22Rv1 (cell line): ENCODE measurements around the gene CACNA2D4.
"Not testable (repeated sequence)": the region's sequence is repeated elsewhere in the genome, so short reads cannot be mapped to it uniquely, and the experiment has no call there.

Experiments used
- H3K27ac ChIP-seq: fragments of 450-650 bp; 2 replicates; pipeline ENCODE4 v1.5.1; 2017
- ZFX ChIP-seq: fragments of 450-650 bp; IDR thresholded peaks from 2 replicates; pipeline ENCODE4 v1.6.1; 2017; ENCODE audit warnings: antibody characterized with exemption, borderline replicate concordance
- TF ChIP-seq, protein P1 (sequence below): fragments of 450-650 bp; IDR thresholded peaks from 2 replicates; pipeline ENCODE4 v1.5.1; 2017; ENCODE audit warnings: mild to moderate bottlenecking

Gene CACNA2D4

DNA sequence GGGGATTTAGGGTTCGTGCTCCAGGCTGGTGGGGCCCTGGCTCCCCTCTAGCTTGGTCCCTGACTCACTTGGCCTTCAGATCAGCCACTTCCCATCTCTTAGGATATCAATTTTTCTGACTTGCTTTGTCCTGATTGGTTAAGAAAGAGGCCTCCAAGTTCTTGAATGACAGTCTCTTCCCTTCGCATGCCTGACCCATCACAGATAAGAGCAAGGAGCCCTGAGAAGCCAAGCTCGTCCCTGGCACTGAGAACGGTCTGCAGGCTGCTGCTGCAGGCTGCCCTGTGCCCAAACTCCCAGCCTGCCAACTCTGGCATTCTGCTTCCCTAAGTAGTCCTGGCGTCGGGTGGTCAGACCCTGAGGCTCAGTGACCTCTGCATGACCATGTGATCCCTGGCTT, 98.9 kb downstream of the CACNA2D4 start:
- H3K27ac ChIP-seq, result no peak overlapping the region

DNA sequence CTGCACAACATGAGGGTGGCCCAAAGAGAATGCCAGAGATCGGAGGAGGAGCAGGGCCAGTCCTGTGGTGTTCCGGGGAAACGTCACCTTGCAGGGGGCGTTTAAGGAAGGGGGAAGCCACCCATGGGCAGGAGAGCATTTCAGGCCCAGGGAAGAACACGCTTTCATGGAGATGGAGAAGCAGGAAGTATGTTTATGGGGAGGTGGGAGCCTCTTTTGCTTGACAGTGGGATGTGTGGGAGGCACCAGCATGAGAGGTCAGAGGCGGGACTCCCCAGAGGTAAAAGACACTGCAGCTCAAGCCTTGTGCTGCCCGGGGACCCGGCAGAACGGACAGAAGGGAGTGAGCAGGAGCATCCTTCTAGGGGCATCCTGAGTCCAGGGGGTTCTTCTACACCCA, 99.4 kb downstream of the CACNA2D4 start:
- TF ChIP-seq, protein P1, sequence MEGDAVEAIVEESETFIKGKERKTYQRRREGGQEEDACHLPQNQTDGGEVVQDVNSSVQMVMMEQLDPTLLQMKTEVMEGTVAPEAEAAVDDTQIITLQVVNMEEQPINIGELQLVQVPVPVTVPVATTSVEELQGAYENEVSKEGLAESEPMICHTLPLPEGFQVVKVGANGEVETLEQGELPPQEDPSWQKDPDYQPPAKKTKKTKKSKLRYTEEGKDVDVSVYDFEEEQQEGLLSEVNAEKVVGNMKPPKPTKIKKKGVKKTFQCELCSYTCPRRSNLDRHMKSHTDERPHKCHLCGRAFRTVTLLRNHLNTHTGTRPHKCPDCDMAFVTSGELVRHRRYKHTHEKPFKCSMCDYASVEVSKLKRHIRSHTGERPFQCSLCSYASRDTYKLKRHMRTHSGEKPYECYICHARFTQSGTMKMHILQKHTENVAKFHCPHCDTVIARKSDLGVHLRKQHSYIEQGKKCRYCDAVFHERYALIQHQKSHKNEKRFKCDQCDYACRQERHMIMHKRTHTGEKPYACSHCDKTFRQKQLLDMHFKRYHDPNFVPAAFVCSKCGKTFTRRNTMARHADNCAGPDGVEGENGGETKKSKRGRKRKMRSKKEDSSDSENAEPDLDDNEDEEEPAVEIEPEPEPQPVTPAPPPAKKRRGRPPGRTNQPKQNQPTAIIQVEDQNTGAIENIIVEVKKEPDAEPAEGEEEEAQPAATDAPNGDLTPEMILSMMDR, result no peak
- TF ChIP-seq ZFX, result no peak
- no peak overlapping the region for H3K27ac ChIP-seq

More for the DNA sequence above, 98.9 kb downstream of the CACNA2D4 start:
- TF ChIP-seq ZFX, result no peak
- TF ChIP-seq, protein P1, result no peak

DNA sequence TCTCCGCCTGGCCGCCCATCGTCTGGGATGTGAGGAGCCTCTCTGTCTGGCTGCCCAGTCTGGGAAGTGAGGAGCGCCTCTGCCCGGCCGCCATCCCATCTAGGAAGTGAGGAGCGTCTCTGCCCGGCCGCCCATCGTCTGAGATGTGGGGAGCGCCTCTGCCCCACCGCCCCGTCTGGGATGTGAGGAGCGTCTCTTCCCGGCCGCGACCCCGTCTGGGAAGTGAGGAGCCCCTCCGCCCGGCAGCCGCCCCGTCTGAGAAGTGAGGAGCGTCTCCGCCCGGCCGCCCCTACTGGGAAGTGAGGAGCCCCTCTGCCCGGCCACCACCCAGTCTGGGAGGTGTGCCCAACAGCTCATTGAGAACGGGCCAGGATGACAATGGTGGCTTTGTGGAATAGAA, 100.5 kb downstream of the CACNA2D4 start:
- H3K27ac ChIP-seq, result not testable (repeated sequence)

DNA sequence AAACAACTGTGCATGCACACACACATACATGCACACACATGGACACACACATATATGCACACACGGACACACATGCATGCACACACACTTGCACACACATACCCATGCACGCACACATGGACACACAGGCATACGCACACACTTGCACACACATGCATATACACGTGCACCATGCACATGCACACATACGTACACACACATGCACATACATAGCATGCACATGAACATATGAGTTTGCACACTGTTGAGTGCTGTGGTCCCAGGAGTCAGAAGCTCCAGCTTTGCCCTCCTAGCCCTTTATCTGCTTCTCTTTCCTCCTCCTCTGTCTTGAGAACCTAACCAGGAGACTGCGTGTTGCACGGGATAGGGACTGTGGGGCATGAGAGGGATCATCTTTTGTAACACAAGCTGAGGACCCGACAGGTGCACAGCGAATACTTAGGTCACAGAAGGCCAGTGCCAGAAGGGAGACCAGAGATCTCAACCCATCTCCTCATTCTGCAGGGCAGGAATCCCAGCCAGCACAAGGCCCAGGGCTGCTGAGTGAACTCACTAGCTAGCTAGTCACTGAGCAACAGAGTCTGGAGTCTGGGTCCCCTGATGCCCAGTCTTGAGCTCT, 101.6 kb downstream of the CACNA2D4 start:
- H3K27ac ChIP-seq, result no peak overlapping the region
- TF ChIP-seq ZFX, result no peak
- TF ChIP-seq, protein P1, result no peak

DNA sequence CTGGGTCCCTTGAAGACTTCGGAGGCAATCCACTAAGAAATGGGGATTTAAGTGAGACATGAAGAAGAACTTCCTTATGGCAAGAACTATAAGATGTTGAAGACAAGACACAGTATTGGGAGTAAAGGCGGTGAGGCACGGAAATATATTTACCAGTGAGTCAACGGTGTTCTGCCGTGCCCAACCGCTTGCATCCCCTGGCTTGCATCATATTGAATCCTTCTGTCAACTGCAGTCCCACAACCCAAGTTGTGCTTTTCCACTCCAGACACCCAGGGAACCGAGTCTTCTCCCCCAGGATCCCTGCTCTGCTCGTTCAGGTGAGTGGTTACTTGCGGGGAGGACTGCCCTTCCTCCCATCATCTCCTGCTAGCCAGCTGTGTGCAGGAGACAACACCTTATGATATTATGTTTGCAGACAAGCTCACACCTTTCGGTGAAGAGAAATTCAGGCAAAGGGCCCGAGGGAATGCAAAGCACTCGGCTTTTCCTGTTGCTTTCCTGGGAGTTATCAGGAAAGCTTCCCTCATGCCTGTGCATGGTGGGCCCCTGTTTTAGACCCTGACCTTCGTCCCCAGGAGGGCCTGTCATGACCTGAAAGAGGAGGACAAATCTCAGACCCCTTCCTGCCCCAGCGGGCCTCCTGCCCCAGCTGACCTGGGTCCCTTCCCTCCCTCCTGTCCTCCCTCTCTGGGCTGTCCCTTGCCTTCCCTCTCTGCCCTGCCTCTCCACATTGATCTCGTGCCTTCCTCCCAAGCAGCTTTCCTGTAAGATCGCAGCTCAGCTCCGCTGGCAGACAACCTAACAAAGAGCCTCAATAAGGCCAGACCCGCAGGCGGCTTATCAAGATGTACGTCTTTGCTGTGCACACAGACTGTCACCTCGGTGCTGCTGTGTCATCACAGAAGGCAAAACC, 102.4 kb downstream of the CACNA2D4 start:
- TF ChIP-seq, protein P1, result no peak

DNA sequence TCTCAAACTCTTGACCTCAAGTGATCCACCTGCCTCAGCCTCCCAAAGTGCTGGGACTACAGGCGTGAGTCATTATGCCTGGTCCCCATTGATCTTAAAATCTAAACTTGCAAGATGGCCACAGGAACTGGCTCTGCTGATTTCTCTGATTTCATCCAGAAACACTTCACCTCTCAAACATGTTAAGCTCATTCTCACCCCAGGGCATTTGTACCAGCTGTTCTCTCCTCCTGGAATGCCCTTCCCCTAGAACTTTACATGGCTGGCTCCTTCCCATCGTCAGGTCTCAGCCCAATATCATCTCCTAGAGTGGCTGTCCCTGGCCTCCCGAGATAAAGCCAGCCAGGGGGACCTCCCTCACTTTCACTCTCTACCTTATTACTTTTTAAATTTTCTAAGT, 103.3 kb downstream of the CACNA2D4 start:
- no peak overlapping the region for H3K27ac ChIP-seq
- TF ChIP-seq, protein P1, result no peak
- no peak for TF ChIP-seq ZFX

More for the DNA sequence above, 102.4 kb downstream of the CACNA2D4 start:
- no peak overlapping the region for H3K27ac ChIP-seq

DNA sequence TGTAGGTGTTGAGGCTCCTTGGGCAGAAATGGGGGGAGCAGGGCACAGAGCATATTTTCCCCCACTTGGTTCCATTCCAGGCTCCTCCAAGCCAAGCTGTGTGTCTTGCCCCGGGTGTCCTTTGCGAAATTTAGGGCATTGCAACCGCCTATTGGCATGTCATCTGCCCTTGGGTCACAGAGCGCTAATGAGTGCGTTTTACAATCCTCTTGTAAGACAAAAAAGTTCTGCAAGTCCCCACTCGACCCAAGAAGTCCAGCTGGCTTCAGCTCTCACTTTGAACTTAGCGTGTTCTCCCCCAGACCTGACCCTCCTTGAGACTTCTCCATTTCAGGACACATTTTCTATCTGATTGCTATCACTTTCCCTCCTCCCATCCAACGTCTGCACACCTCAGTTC, 104.2 kb downstream of the CACNA2D4 start:
- no peak overlapping the region for H3K27ac ChIP-seq
- TF ChIP-seq ZFX, result no peak
- TF ChIP-seq, protein P1, result no peak
